Calu3 (cell line): ENCODE results near the gene CHD2. TPM values are rescaled to one million over a fixed set of nuclear protein-coding genes. Genes with fewer than 3 reads are reported as not detected.

Experiments
- BruUV-seq: library from RNA; stranded (reverse); fragments of 400-500 nt; replicated peaks from 2 replicates; lab custom pipeline; 2021; lab: Mats Ljungman, UMichigan
- CTCF ChIA-PET: fragments of 300-600 bp; sonication (Branson Sonifier 250); formaldehyde crosslinking; loops from one replicate; lab custom pipeline; 2022; ENCODE audit warnings: antibody characterized with exemption; lab: Charles Lee
- DNase-seq: peaks from one replicate; pipeline ENCODE4 v3.0.0; 2022
- H3K27ac Mint-ChIP-seq: one replicate; pipeline ENCODE4 v1.8.0; 2022; ENCODE audit warnings: mixed read lengths; ENCODE audit not compliant: unreplicated experiment
- H3K27me3 Mint-ChIP-seq: one replicate; pipeline ENCODE4 v1.8.0; 2022; ENCODE audit warnings: mixed read lengths; ENCODE audit not compliant: unreplicated experiment
- H3K36me3 Mint-ChIP-seq: one replicate; pipeline ENCODE4 v1.8.0; 2022; ENCODE audit warnings: mild to moderate bottlenecking, moderate library complexity, mixed read lengths; ENCODE audit not compliant: insufficient read depth, unreplicated experiment
- H3K4me1 Mint-ChIP-seq: one replicate; pipeline ENCODE4 v1.8.0; 2022; ENCODE audit warnings: mild to moderate bottlenecking, low read depth, mixed read lengths; ENCODE audit not compliant: unreplicated experiment
- H3K4me3 Mint-ChIP-seq: one replicate; pipeline ENCODE4 v1.8.0; 2022; ENCODE audit warnings: mild to moderate bottlenecking, low read depth, moderate library complexity, mixed read lengths; ENCODE audit not compliant: unreplicated experiment
- H3K9me3 Mint-ChIP-seq: one replicate; pipeline ENCODE4 v1.8.0; 2022; ENCODE audit warnings: low read depth, mixed read lengths; ENCODE audit not compliant: unreplicated experiment
- CTCF ChIP-seq: fragments of 200-600 bp; IDR thresholded peaks from one replicate; pipeline ENCODE4 v1.8.0; 2022; ENCODE audit warnings: antibody characterized with exemption; ENCODE audit not compliant: unreplicated experiment
- intact Hi-C: fragments of 100-400 bp; cut with micrococcal nuclease; formaldehyde crosslinking; loops from one replicate; pipeline ENCODE4 v1.10.0; 2022; ENCODE audit not compliant: unreplicated experiment
- total RNA-seq: library from RNA; stranded (reverse); gene quantifications from 2 replicates; pipeline ENCODE4 v1.2.3, GENCODE V29; 2022

The CHD2 gene
- total RNA-seq, 1 experiment from 2014 or later: 140 TPM

- Mint-ChIP-seq H3K27me3 (peaks cover 70% of the 10 kb centered on the region), H3K4me1 (no peaks in the 10 kb centered on the region), H3K9me3 (peaks cover 3% of the 10 kb centered on the region), H3K36me3 (no peaks in the 10 kb centered on the region), H3K4me3 (no peak overlapping the region), H3K27ac (no peak overlapping the region)
- BruUV-seq: no TSS peak
- CTCF ChIA-PET: interaction anchor here (0.7 kb wide), 1 partner anchor 21 kb away, joined by 3 read pairs; no protein-coding TSS in a partner anchor
- intact Hi-C loops: no loop called here
- DNase-seq: no peak
- TF ChIP-seq CTCF: no peak
Observed at GRCh38 chr15:93049914-93050578, 149.9 kb downstream of the CHD2 start.

GRCh38 chr15:93050648-93051047, 150.5 kb downstream of the CHD2 start:
- intact Hi-C loops: no loop called here
- no peak for TF ChIP-seq CTCF
- Mint-ChIP-seq H3K36me3 (peaks cover 3% of the 10 kb centered on the region), H3K4me3 (no peak overlapping the region), H3K9me3 (peaks cover 3% of the 10 kb centered on the region), H3K4me1 (no peaks in the 10 kb centered on the region), H3K27me3 (peaks cover 73% of the 10 kb centered on the region), H3K27ac (no peak overlapping the region)
- DNase-seq: no peak
- BruUV-seq: no TSS peak
- CTCF ChIA-PET: no interaction called here

GRCh38 chr15:93051236-93052089, 151.3 kb downstream of the CHD2 start:
- no peak for DNase-seq
- H3K27me3 Mint-ChIP-seq: peaks cover 71% of the 10 kb centered on the region
- CTCF ChIA-PET: no interaction called here
- H3K4me1 Mint-ChIP-seq: no peaks in the 10 kb centered on the region
- BruUV-seq: no TSS peak
- H3K9me3 Mint-ChIP-seq: no peaks in the 10 kb centered on the region
- TF ChIP-seq CTCF: no peak
- intact Hi-C loops: no loop called here
- no peak overlapping the region for H3K4me3 Mint-ChIP-seq
- peaks cover 4% of the 10 kb centered on the region for H3K36me3 Mint-ChIP-seq
- H3K27ac Mint-ChIP-seq: no peak overlapping the region

GRCh38 chr15:93052090-93052879, 152.2 kb downstream of the CHD2 start:
- intact Hi-C loops: no loop called here
- Mint-ChIP-seq H3K9me3 (no peaks in the 10 kb centered on the region), H3K4me3 (no peak overlapping the region), H3K4me1 (no peaks in the 10 kb centered on the region), H3K27ac (no peak overlapping the region), H3K27me3 (peaks cover 71% of the 10 kb centered on the region), H3K36me3 (peaks cover 4% of the 10 kb centered on the region)
- no peak for DNase-seq
- BruUV-seq: no TSS peak
- CTCF ChIA-PET: no interaction called here
- TF ChIP-seq CTCF: no peak
